CD4-positive, alpha-beta T cell (primary cell): ENCODE results near the gene C17orf67. TPM values are rescaled to one million over a fixed set of nuclear protein-coding genes. Genes with fewer than 3 reads are reported as not detected.

Experiments used
- ATAC-seq: fragments of 200-7000 bp; cut with Tn5 transposase; one replicate; pipeline ENCODE4 v1.10.0; 2022; ENCODE audit warnings: mild to moderate bottlenecking; ENCODE audit not compliant: poor library complexity
- CTCF ChIA-PET: fragments of 350-600 bp; sonication (Branson Sonifier 250); formaldehyde crosslinking; loops from one replicate; lab custom pipeline; 2021; ENCODE audit warnings: antibody characterized with exemption, inconsistent platforms; lab: Charles Lee
- POLR2A ChIA-PET: fragments of 350-600 bp; sonication (Branson Sonifier 250); formaldehyde crosslinking; loops from one replicate; lab custom pipeline; 2021; ENCODE audit warnings: antibody characterized with exemption, inconsistent platforms; lab: Charles Lee
- DNase-seq, 14 experiments: peaks; one replicate each; pipeline ENCODE4 v3.0.0-alpha.2; 2013 to 2020; ENCODE audit warnings: mixed read lengths in 2 of 14
- H3K27ac ChIP-seq, 2 donors: one replicate each; pipeline versions ENCODE4 v1.5.1 to v1.7.0; 2013; ENCODE audit warnings: low read length in 2 of 2, low read depth in 1 of 2, mild to moderate bottlenecking in 1 of 2
- H3K27me3 ChIP-seq, 2 experiments: 1 replicate in 1 of 2; 2 replicates in 1 of 2; pipeline versions ENCODE4 v1.6.1 to v1.7.0; 2013; ENCODE audit warnings: low read length in 2 of 2, control low read depth in 1 of 2, mild to moderate bottlenecking in 1 of 2, moderate library complexity in 1 of 2; ENCODE audit not compliant: insufficient read depth in 2 of 2, control insufficient read depth in 1 of 2
- H3K36me3 ChIP-seq: one replicate; pipeline ENCODE4 v1.6.1; 2013; ENCODE audit warnings: low read length, control low read depth; ENCODE audit not compliant: insufficient read depth
- H3K4me1 ChIP-seq: one replicate; pipeline ENCODE4 v1.6.1; 2013; ENCODE audit warnings: low read length, control low read depth; ENCODE audit not compliant: insufficient read depth
- H3K4me3 ChIP-seq: one replicate; pipeline ENCODE4 v1.5.1; 2013; ENCODE audit warnings: mild to moderate bottlenecking, low read length, moderate library complexity
- H3K9me3 ChIP-seq, 2 experiments: 1 replicate in 1 of 2; 2 replicates in 1 of 2; pipeline versions ENCODE4 v1.6.1 to v1.7.0; 2013; ENCODE audit warnings: low read length in 2 of 2, mild to moderate bottlenecking in 2 of 2, control low read depth in 1 of 2, moderate library complexity in 1 of 2; ENCODE audit not compliant: control insufficient read depth in 1 of 2, insufficient read depth in 1 of 2
- H3K27ac Mint-ChIP-seq: one replicate; pipeline ENCODE4 v1.8.0; 2020; ENCODE audit warnings: mixed read lengths
- H3K27me3 Mint-ChIP-seq: one replicate; pipeline ENCODE4 v1.8.0; 2021; ENCODE audit warnings: mixed read lengths
- H3K36me3 Mint-ChIP-seq: one replicate; pipeline ENCODE4 v1.8.0; 2021; ENCODE audit warnings: low read depth, mixed read lengths
- H3K4me1 Mint-ChIP-seq: one replicate; pipeline ENCODE4 v1.8.0; 2021; ENCODE audit warnings: low read depth, mixed read lengths
- H3K4me3 Mint-ChIP-seq: one replicate; pipeline ENCODE4 v1.8.0; 2020; ENCODE audit warnings: mild to moderate bottlenecking, mixed read lengths
- H3K9me3 Mint-ChIP-seq: one replicate; pipeline ENCODE4 v1.8.0; 2020; ENCODE audit warnings: mixed read lengths
- CTCF ChIP-seq: fragments of 200-600 bp; IDR thresholded peaks from one replicate; pipeline ENCODE4 v1.8.0; 2022; ENCODE audit warnings: antibody characterized with exemption, mild to moderate bottlenecking
- intact Hi-C, 2 experiments: fragments of 100-400 bp; cut with DNase I in 1 of 2; cut with micrococcal nuclease in 1 of 2; formaldehyde crosslinking; loops; one replicate each; pipeline versions ENCODE4 v1.15.1 to v1.9.0; 2023 to 2025; cut with DNase I, micrococcal nuclease
- total RNA-seq, 174 experiments: library from RNA in 2 of 174; stranded (reverse) in 2 of 174; gene quantifications; one replicate each; pipeline ENCODE4 v1.2.3 and lab custom pipeline; 2021 to 2026

The C17orf67 gene
- total RNA-seq, 2 experiments from 2014 or later = 4.3 to 4.8 TPM

DNA sequence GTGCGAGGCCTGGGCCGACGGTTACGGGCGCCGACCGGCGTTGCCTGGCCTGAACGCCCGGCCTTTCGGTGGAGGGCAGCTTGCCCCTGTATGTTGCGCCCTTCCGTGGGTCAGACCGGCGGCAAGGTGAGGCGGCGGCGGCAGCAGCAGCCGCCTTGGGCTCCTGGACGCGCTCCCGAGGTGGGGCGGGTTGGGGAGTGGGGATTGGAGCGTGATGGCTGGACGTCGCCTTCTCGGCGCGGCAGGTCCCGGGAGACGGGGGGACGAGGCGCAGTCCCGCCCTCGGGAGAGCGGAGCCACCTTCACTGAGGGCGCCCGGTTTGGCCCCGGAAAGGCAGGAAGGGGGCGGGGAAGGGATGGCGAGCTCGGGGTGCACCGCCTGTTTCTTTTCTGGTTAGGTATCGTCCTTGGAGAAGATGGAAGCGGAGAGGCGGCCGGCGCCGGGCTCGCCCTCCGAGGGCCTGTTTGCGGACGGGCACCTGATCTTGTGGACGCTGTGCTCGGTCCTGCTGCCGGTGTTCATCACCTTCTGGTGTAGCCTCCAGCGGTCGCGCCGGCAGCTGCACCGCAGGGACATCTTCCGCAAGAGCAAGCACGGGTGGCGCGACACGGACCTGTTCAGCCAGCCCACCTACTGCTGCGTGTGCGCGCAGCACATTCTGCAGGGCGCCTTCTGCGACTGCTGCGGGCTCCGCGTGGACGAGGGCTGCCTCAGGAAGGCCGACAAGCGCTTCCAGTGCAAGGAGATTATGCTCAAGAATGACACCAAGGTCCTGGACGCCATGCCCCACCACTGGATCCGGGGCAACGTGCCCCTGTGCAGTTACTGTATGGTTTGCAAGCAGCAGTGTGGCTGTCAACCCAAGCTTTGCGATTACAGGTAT, 902 bp upstream of the C17orf67 start:
- peak overlapping the region; percentile 99 for H3K4me3 Mint-ChIP-seq
- peak overlapping the region; percentile 58 to 83 for H3K27ac ChIP-seq
- intact Hi-C loops = loop anchor here (2.0 to 10.0 kb wide), 5 partner anchors 144 to 1683 kb away; partner anchors contain the start of genes MTMR4 (in 1 of the 2), SCPEP1 (in 1 of the 2) and SRSF1 (in 1 of the 2)
- H3K4me3 ChIP-seq = peak overlapping the region; percentile 96
- peak overlapping the region; percentile 88 for H3K27ac Mint-ChIP-seq
- ChIA-PET CTCF (interaction anchor here (0.8 to 2.1 kb wide), 5 partner anchors 10 to 232 kb away, joined by 3 to 9 read pairs (median 7); partner anchors contain the start of gene TRIM25), POLR2A (interaction anchor here (0.6 to 3.6 kb wide), 12 partner anchors 10 to 1520 kb away, joined by 3 to 42 read pairs (median 6); partner anchors contain the start of genes AKAP1, COIL, NOG and SCPEP1)
- H3K4me1 Mint-ChIP-seq = peaks cover 72% of the 10 kb centered on the region
- ATAC-seq = peak; percentile 16
- H3K9me3 ChIP-seq = no peaks in the 10 kb centered on the region
- no peaks in the 10 kb centered on the region for H3K9me3 Mint-ChIP-seq
- H3K27me3 ChIP-seq = no peaks in the 10 kb centered on the region
- peak; percentile 49 to 89 (median 66) for DNase-seq
- no peak for TF ChIP-seq CTCF
- no peaks in the 10 kb centered on the region for H3K27me3 Mint-ChIP-seq
- H3K4me1 ChIP-seq = peaks cover 41% of the 10 kb centered on the region
- H3K36me3 ChIP-seq = peaks cover 12% of the 10 kb centered on the region
- H3K36me3 Mint-ChIP-seq = peaks cover 62% of the 10 kb centered on the region

GRCh38 chr17:56833057-56833808, 487 bp downstream of the C17orf67 start:
- H3K4me3 ChIP-seq = peak overlapping the region; percentile 96
- no peaks in the 10 kb centered on the region for H3K27me3 Mint-ChIP-seq
- peak; percentile 45 to 93 (median 62) for DNase-seq
- H3K27ac Mint-ChIP-seq = peak overlapping the region; percentile 95
- intact Hi-C loops = loop anchor here (1.0 to 10.0 kb wide), 7 partner anchors 14 to 1684 kb away; partner anchors contain the start of genes AKAP1 (in 1 of the 2), MTMR4 (in 1 of the 2) and SRSF1 (in 1 of the 2)
- peak overlapping the region; percentile 44 to 65 for H3K27ac ChIP-seq
- no peaks in the 10 kb centered on the region for H3K27me3 ChIP-seq
- H3K36me3 Mint-ChIP-seq = peaks cover 56% of the 10 kb centered on the region
- H3K9me3 Mint-ChIP-seq = no peaks in the 10 kb centered on the region
- ChIA-PET CTCF (interaction anchor here (0.9 to 2.5 kb wide), 2 partner anchors 14 to 53 kb away, joined by 4 to 8 read pairs; no protein-coding TSS in a partner anchor), POLR2A (interaction anchor here (0.6 to 3.6 kb wide), 14 partner anchors 9 to 1174 kb away, joined by 3 to 42 read pairs (median 5); partner anchors contain the start of genes AKAP1, COIL, NOG and SRSF1)
- H3K9me3 ChIP-seq = no peaks in the 10 kb centered on the region
- H3K4me3 Mint-ChIP-seq = peak overlapping the region; percentile 99
- peaks cover 41% of the 10 kb centered on the region for H3K4me1 ChIP-seq
- no peak for TF ChIP-seq CTCF
- peak; percentile 60 for ATAC-seq
- H3K36me3 ChIP-seq = peaks cover 14% of the 10 kb centered on the region
- H3K4me1 Mint-ChIP-seq = peaks cover 61% of the 10 kb centered on the region
